Measurements from ENCODE around the gene ULK2. TPM values are rescaled to one million over a fixed set of nuclear protein-coding genes. Genes with fewer than 3 reads are reported as not detected.

ULK2 gene
- total RNA-seq, 1 experiment from 2014 or later: 5.1 TPM

- Mint-ChIP-seq H3K36me3 (no peaks in the 10 kb centered on the region), H3K27me3 (ENCODE audit: low read depth) (no peaks in the 10 kb centered on the region), H3K4me3 (no peak overlapping the region), H3K4me1 (no peaks in the 10 kb centered on the region), H3K9me3 (no peaks in the 10 kb centered on the region), H3K27ac (no peak overlapping the region)
- POLR2A ChIA-PET: no interaction called here
- CTCF ChIA-PET: interaction anchor here (1.2 to 3.4 kb wide), 2 partner anchors 14 to 36 kb away, joined by 5 to 16 read pairs; no protein-coding TSS in a partner anchor
- DNase-seq (ENCODE audit: low spot score) (no peak), ATAC-seq (no peak)
- TF ChIP-seq ZBTB43 (CRISPR knock-in tag; IDR thresholded peaks at IDR 0.05): no peak
- no peak for TF ChIP-seq KAT7 (CRISPR knock-in tag; IDR thresholded peaks at IDR 0.05; ENCODE audit: borderline replicate concordance)
- TF ChIP-seq CREM (CRISPR knock-in tag; IDR thresholded peaks at IDR 0.05): no peak
- no peak for TF ChIP-seq STAT6 (CRISPR knock-in tag; conservative IDR thresholded peaks at IDR 0.05; ENCODE audit: low read depth)
- no peak for TF ChIP-seq FOXJ3 (CRISPR knock-in tag; IDR thresholded peaks at IDR 0.05; ENCODE audit: borderline replicate concordance)
- no peak for TF ChIP-seq RORB (CRISPR knock-in tag; IDR thresholded peaks at IDR 0.05)
- no peak for TF ChIP-seq ZNF532 (CRISPR knock-in tag; IDR thresholded peaks at IDR 0.05; ENCODE audit: borderline replicate concordance)
Measured at GRCh38 chr17:19780846-19781245, 86.9 kb downstream of the ULK2 start.

- Mint-ChIP-seq H3K36me3 (no peaks in the 10 kb centered on the region), H3K9me3 (no peaks in the 10 kb centered on the region), H3K27me3 (ENCODE audit: low read depth) (no peaks in the 10 kb centered on the region), H3K4me1 (no peaks in the 10 kb centered on the region), H3K4me3 (no peak overlapping the region), H3K27ac (no peak overlapping the region)
- POLR2A ChIA-PET: no interaction called here
- CTCF ChIA-PET: interaction anchor here (0.8 to 2.4 kb wide), 2 partner anchors 10 to 411 kb away, joined by 4 to 15 read pairs; partner anchors contain the start of gene B9D1
- ATAC-seq: no peak
- TF ChIP-seq ATF3 (CRISPR knock-in tag; conservative IDR thresholded peaks at IDR 0.05) (no peak), FOXK1 (CRISPR knock-in tag; IDR thresholded peaks at IDR 0.05) (no peak), E2F4 (CRISPR knock-in tag; IDR thresholded peaks at IDR 0.05; ENCODE audit: borderline replicate concordance, low read depth) (no peak), SOX15 (CRISPR knock-in tag; IDR thresholded peaks at IDR 0.05) (no peak), ZNF396 (CRISPR knock-in tag; IDR thresholded peaks at IDR 0.05; ENCODE audit: borderline replicate concordance) (no peak), RORB (CRISPR knock-in tag; IDR thresholded peaks at IDR 0.05) (no peak), NFYB (CRISPR knock-in tag; conservative IDR thresholded peaks at IDR 0.05; ENCODE audit: low read depth) (no peak), NR3C1 (CRISPR knock-in tag; conservative IDR thresholded peaks at IDR 0.05; ENCODE audit: low read depth) (no peak), ZMAT4 (CRISPR knock-in tag; IDR thresholded peaks at IDR 0.05) (no peak), ZNF425 (CRISPR knock-in tag; conservative IDR thresholded peaks at IDR 0.05) (no peak)
- no peak for DNase-seq (ENCODE audit: low spot score)
Measured at GRCh38 chr17:19773534-19773933, 94.2 kb downstream of the ULK2 start.
